KMS-11 (cell line): Measurements from ENCODE around the gene MYRF.

ENCODE experiments used
- H2AFZ ChIP-seq: fragments of 200-600 bp; sonication (generic); 2 replicates; pipeline ENCODE4 v1.6.1; 2016; ENCODE audit warnings: antibody characterized with exemption, mixed run types, low read depth
- H3K27ac ChIP-seq: fragments of 200-600 bp; sonication (generic); 2 replicates; pipeline ENCODE4 v1.6.1; 2016; ENCODE audit warnings: mild to moderate bottlenecking, mixed run types
- H3K27me3 ChIP-seq: fragments of 200-600 bp; sonication (generic); 2 replicates; pipeline ENCODE4 v1.6.1; 2017; ENCODE audit warnings: mild to moderate bottlenecking, low read depth, mixed run types, moderate library complexity; ENCODE audit not compliant: insufficient read depth
- H3K36me3 ChIP-seq: fragments of 200-600 bp; sonication (generic); 2 replicates; pipeline ENCODE4 v1.6.1; 2017; ENCODE audit warnings: mild to moderate bottlenecking, mixed run types; ENCODE audit not compliant: insufficient read depth
- H3K4me1 ChIP-seq: fragments of 200-600 bp; sonication (generic); 2 replicates; pipeline ENCODE4 v1.6.1; 2016; ENCODE audit warnings: mild to moderate bottlenecking, low read depth, mixed run types; ENCODE audit not compliant: poor library complexity, severe bottlenecking
- H3K4me2 ChIP-seq: fragments of 200-600 bp; sonication (generic); 2 replicates; pipeline ENCODE4 v1.7.0; 2016; ENCODE audit warnings: mild to moderate bottlenecking, mixed run types
- H3K4me3 ChIP-seq: fragments of 200-600 bp; sonication (generic); IDR thresholded peaks from 2 replicates; pipeline ENCODE4 v1.6.1; 2017; ENCODE audit warnings: low read depth, low read length, mixed read lengths; ENCODE audit not compliant: insufficient read depth
- H3K79me2 ChIP-seq: fragments of 200-600 bp; sonication (generic); 2 replicates; pipeline ENCODE4 v1.6.1; 2016; ENCODE audit warnings: low read depth, mixed run types; ENCODE audit not compliant: insufficient read depth
- H3K9ac ChIP-seq: fragments of 200-600 bp; sonication (generic); 2 replicates; pipeline ENCODE4 v1.6.1; 2016; ENCODE audit warnings: mild to moderate bottlenecking, mixed run types
- H4K20me1 ChIP-seq: fragments of 200-600 bp; sonication (generic); 2 replicates; pipeline ENCODE4 v1.6.1; 2016; ENCODE audit warnings: mild to moderate bottlenecking, mixed run types; ENCODE audit not compliant: insufficient read depth
- TF ChIP-seq, protein P1 (sequence below): fragments of 200-600 bp; sonication (generic); conservative IDR thresholded peaks from 2 replicates; pipeline ENCODE4 v1.6.1; 2017; ENCODE audit warnings: low read depth, mild to moderate bottlenecking, antibody characterized with exemption, low read length, moderate library complexity, mixed read lengths

The MYRF gene

DNA sequence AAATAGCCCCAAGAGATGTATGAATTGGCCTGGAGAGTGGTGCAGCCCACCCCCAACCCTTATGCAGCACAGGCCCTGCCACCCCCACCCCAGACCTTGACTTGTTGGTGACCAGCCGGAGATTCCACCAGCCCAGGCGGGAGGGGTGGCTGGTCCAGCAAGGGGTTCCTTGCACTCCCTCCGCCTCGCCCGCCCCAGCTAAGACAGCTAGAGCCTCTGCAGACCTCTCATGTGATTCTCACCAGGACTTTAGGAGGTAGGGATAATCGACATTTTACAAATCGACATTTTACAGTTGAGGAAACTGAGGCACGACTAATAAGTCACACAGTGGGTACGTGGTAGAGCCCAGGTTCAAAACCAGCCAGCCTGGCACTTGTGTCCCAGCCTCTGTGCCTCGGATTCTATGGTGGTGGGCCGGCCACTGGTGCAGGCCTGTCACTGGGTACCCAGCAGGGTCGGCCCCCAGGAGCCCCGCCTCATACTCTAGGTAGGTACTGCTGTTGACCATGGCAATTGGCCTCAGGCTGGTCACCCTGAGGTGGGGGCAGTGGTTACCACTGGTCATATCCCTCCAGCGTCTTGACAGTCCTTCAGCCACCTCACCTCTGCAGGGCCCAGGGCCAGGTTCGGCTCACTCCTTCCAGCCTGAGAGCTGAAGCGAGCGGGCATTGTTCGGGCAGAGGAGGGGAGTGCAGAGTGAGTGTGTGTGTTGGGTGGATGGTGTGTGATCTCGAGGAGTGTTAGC is 35.0 kb upstream of the MYRF start:
- no peak overlapping the region for H3K9ac ChIP-seq
- no peak overlapping the region for H3K4me3 ChIP-seq
- no peaks in the 10 kb centered on the region for H3K36me3 ChIP-seq
- peaks cover 43% of the 10 kb centered on the region for H3K27me3 ChIP-seq
- H3K27ac ChIP-seq, result no peak overlapping the region
- no peak overlapping the region for H2AFZ ChIP-seq
- H3K4me1 ChIP-seq, result no peaks in the 10 kb centered on the region
- no peak overlapping the region for H3K4me2 ChIP-seq
- TF ChIP-seq, protein P1, sequence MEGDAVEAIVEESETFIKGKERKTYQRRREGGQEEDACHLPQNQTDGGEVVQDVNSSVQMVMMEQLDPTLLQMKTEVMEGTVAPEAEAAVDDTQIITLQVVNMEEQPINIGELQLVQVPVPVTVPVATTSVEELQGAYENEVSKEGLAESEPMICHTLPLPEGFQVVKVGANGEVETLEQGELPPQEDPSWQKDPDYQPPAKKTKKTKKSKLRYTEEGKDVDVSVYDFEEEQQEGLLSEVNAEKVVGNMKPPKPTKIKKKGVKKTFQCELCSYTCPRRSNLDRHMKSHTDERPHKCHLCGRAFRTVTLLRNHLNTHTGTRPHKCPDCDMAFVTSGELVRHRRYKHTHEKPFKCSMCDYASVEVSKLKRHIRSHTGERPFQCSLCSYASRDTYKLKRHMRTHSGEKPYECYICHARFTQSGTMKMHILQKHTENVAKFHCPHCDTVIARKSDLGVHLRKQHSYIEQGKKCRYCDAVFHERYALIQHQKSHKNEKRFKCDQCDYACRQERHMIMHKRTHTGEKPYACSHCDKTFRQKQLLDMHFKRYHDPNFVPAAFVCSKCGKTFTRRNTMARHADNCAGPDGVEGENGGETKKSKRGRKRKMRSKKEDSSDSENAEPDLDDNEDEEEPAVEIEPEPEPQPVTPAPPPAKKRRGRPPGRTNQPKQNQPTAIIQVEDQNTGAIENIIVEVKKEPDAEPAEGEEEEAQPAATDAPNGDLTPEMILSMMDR, result no peak
- H4K20me1 ChIP-seq, result no peaks in the 10 kb centered on the region
- H3K79me2 ChIP-seq, result no peaks in the 10 kb centered on the region

DNA sequence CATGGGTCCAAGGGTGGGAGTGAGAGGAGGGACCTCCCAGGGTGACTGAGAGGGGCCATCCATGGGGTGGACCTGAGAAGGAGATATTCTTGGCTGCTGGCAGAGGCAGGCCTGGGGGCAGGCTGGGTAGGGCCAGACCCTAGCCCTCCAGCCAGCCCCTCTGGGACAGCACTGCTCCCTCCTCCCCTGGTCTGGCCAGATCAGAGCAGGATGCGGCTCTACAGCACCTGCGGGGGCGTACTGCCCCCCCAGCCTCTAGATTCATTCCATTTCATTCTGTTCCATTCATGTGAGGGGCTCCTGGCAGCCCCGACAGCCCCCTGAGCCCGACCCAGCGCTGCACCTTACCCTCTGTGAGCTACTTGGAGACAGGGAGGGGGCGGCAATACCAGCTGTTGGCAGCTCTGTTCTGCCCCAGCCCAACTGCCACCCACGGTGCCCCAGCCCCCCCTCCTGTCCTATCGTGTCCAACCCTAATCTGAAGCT is 34.3 kb upstream of the MYRF start:
- TF ChIP-seq, protein P1, result no peak
- no peaks in the 10 kb centered on the region for H3K79me2 ChIP-seq
- H3K36me3 ChIP-seq, result no peaks in the 10 kb centered on the region
- H3K4me2 ChIP-seq, result no peak overlapping the region
- H4K20me1 ChIP-seq, result no peaks in the 10 kb centered on the region
- no peak overlapping the region for H3K27ac ChIP-seq
- no peak overlapping the region for H3K4me3 ChIP-seq
- H3K27me3 ChIP-seq, result peaks cover 43% of the 10 kb centered on the region
- no peak overlapping the region for H3K9ac ChIP-seq
- no peak overlapping the region for H2AFZ ChIP-seq
- no peaks in the 10 kb centered on the region for H3K4me1 ChIP-seq

DNA sequence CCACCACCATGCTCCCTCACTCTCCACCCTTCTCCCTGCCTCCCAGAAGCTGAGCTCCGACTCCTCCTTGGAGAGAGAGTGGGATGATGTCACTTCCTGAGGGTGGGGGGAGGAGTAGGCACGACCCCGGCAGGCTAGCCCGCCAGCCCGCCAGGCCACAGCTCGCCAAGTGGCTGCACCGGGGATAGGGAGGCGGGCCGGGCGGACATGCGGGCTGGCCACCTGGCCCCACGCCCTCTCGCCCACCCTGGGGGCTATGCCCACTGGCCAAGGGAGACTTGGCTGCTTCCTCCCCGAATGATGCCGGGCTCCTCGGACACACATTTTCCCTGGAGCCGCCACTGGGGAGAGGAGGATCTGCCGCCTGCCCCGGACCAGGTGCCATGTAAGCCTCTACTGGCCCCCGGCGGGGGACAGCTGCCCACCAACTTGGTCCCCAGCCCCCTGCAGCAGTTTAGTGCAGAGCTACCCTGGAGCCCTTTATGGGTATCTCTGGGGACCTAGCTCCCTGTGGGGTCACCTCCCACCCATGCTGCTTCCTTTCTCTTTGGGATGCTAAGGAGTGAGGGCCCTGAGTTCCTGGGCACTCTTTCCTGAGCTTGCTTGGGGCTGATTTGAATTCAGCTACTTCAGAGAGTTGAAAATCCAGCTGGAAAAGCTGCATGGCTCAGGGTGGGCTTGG is 33.7 kb upstream of the MYRF start:
- no peaks in the 10 kb centered on the region for H4K20me1 ChIP-seq
- H3K27ac ChIP-seq, result no peak overlapping the region
- no peak overlapping the region for H3K9ac ChIP-seq
- no peaks in the 10 kb centered on the region for H3K79me2 ChIP-seq
- H3K4me2 ChIP-seq, result no peak overlapping the region
- H3K4me3 ChIP-seq, result no peak overlapping the region
- H3K4me1 ChIP-seq, result no peaks in the 10 kb centered on the region
- no peak overlapping the region for H2AFZ ChIP-seq
- no peaks in the 10 kb centered on the region for H3K36me3 ChIP-seq
- peaks cover 38% of the 10 kb centered on the region for H3K27me3 ChIP-seq
- TF ChIP-seq, protein P1, result no peak

DNA sequence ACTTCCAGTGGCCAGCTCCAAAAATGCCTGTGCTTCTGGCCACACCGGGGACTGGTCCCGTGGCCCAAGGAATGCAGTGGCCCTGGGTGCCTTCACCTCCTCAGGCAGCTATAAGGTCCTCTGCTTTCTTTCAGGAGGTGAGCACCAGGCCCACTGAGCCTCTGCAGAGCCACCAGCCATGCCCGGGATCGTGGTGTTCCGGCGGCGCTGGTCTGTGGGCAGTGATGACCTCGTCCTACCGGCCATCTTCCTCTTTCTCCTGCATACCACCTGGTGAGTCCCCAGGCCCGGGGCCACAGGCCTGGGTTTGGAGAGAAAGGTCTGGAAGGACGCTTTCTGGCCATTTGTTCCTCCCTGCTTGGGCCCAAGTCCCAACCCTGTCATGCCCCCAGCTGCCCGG is 32.5 kb upstream of the MYRF start:
- H3K4me1 ChIP-seq, result no peaks in the 10 kb centered on the region
- no peak overlapping the region for H3K9ac ChIP-seq
- H3K27ac ChIP-seq, result no peak overlapping the region

More for the DNA sequence above, 32.5 kb upstream of the MYRF start:
- TF ChIP-seq, protein P1, result no peak
- no peaks in the 10 kb centered on the region for H3K36me3 ChIP-seq
- H3K79me2 ChIP-seq, result no peaks in the 10 kb centered on the region
- no peak overlapping the region for H3K4me3 ChIP-seq
- no peaks in the 10 kb centered on the region for H4K20me1 ChIP-seq
- H3K27me3 ChIP-seq, result peaks cover 28% of the 10 kb centered on the region; the same call in 1 of the 2 replicates
- H2AFZ ChIP-seq, result no peak overlapping the region
- no peak overlapping the region for H3K4me2 ChIP-seq
